Measurements from ENCODE around the gene CDK18. TPM values are rescaled to one million over a fixed set of nuclear protein-coding genes. Genes with fewer than 3 reads are reported as not detected.

Gene CDK18
- total RNA-seq, 1 donor = 2.2 TPM

GRCh38 chr1:205510308-205510950 is 6.0 kb downstream of the CDK18 start:
- TF ChIP-seq CTCF (IDR thresholded peaks at IDR 0.05; ENCODE audit: insufficient read depth, low read depth, low read length) = no peak
- H3K4me3 ChIP-seq (ENCODE audit: low read depth, low read length) = no peak overlapping the region
- no peak for DNase-seq (ENCODE audit: low read depth)

DNA sequence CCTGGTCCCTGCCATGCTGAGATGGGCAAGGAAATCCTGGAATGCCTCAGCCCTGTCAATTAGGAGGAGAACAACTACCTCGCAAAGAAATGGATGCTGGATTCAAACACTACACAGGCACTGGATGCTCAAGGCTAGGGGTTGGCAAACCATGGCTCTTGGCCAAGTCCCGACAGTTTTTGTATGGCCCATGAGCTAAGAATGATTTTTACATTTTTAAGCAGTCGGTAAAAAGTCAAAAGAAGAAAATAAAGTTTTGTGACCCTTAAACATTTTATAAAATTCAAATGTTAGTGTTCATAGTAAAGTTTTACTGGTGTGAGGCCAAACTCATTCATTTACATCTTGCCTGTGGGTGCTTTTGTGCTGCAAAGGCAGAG is 6.5 kb downstream of the CDK18 start:
- H3K4me3 ChIP-seq (ENCODE audit: low read depth, low read length) = no peak overlapping the region
- no peak for TF ChIP-seq CTCF (IDR thresholded peaks at IDR 0.05; ENCODE audit: insufficient read depth, low read depth, low read length)
- no peak for DNase-seq (ENCODE audit: low read depth)

DNA sequence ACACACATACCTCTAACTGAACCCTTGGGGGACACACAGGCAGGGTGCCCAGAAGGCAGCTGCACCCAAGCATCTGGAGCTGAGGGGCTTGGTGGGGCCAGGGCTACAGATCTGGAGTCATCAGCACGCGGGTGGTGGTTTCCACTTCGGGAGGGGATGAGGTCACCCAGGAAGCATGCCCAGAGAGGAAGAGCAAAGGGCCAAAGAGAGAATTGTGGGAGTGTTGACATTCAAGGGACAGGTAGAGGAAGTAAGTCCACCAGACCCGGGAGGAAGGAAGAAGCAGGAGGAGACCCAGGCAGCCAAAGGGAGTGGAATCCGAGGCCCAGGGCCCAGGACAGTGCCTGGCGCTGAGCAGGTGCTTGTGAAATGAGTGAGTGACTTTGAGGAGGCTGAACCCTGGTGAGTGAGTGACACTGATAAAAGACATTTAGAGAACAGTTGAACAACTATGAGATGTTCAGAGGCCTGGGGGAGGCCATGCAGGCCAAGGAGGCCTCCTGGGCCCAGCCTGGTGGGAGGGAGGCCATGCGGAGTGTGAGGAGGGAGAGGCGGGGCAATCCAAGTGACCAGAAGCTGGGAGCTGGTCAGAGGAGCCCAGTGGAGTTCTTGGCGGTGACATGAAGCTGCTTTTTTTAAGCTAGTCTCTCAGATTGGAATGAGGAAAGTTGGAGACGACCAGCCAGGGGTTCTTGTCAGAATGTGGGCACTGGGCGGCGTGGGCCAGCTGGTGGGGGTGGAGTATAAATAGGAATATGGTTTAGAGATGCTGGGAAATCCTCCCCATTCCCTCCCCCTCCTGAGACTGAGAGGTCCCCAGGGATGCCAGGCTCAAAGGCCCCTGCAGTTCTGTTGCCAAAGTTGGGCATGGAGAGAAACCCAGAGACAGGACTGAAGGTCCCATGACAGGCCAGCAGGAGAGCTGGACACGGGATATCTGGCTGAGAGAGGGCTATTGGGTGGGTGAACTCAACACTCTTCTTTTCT is 7.9 kb downstream of the CDK18 start:
- DNase-seq (ENCODE audit: low read depth) = no peak
- TF ChIP-seq CTCF (IDR thresholded peaks at IDR 0.05; ENCODE audit: insufficient read depth, low read depth, low read length) = no peak
- no peak overlapping the region for H3K4me3 ChIP-seq (ENCODE audit: low read depth, low read length)

GRCh38 chr1:205513774-205514173 is 9.3 kb downstream of the CDK18 start:
- no peak overlapping the region for H3K4me3 ChIP-seq (ENCODE audit: low read depth, low read length)
- TF ChIP-seq CTCF (IDR thresholded peaks at IDR 0.05; ENCODE audit: insufficient read depth, low read depth, low read length) = no peak
- DNase-seq (ENCODE audit: low read depth) = no peak

- DNase-seq (ENCODE audit: low read depth) = no peak
- no peak overlapping the region for H3K4me3 ChIP-seq (ENCODE audit: low read depth, low read length)
- TF ChIP-seq CTCF (IDR thresholded peaks at IDR 0.05; ENCODE audit: insufficient read depth, low read depth, low read length) = no peak
These were observed 10.0 kb downstream of the CDK18 start for GRCh38 chr1:205514211-205515142.

DNA sequence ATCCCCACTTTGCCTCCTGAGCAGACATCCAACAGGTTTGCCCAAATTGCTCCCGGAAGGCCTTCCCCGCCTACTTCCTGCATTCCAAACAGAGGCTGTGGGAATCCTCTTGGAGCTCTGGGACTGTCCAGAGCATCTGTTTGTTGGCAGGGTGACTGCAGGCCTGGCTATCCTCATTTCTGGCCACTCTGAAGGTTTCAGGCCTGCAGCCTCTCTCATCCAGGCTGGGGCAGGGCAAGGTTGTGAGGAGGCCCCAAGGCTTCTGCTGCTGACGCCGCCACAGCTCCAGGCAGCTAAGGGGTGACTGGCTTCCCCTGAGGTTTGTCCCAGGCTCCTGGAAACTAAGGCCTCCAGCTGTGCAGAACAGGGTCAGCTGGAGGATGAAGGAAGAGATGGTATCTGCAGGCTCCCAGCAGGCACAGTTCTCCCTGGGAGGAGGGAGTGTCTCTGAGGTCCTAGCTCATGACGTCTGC is 11.3 kb downstream of the CDK18 start:
- no peak overlapping the region for H3K4me3 ChIP-seq (ENCODE audit: low read depth, low read length)
- DNase-seq (ENCODE audit: low read depth) = peak; percentile 71
- no peak for TF ChIP-seq CTCF (IDR thresholded peaks at IDR 0.05; ENCODE audit: insufficient read depth, low read depth, low read length)

Measured in fibroblast of villous mesenchyme (primary cell).